DMS 273 (cell line): ENCODE measurements around the gene TMEM164.

Source experiments
- DNase-seq: peaks from one replicate; lab custom pipeline; 2025; ENCODE audit not compliant: unreplicated experiment; lab: John Stamatoyannopoulos, UW

TMEM164 gene

GRCh38 chrX:110003167-110004156 lies 548 bp downstream of the TMEM164 start:
- peak; percentile 61 for DNase-seq

GRCh38 chrX:110004215-110004614 lies 1.3 kb downstream of the TMEM164 start:
- peak; percentile 27 for DNase-seq

GRCh38 chrX:110004731-110005369 lies 1.9 kb downstream of the TMEM164 start:
- peak; percentile 28 for DNase-seq

DNA sequence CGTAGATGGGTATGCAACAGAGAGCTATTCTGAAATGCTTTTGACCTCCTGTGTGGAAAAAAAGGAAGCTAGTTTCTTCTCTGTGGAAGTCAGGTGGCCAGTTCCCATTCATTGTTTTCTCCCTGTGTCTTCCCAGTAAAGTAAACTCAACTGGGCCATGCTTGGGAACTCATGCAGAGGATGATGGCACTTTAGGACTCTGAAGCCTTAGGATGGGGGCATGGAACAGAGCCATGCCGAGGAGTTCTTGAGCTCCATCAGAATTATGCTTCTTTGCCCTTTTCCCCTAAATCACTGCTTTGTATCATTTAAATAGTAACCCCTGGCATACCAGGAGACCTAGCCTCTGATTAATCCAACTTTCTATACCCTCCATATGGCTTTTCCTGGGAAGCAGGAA lies 3.2 kb downstream of the TMEM164 start:
- DNase-seq, result no peak

DNA sequence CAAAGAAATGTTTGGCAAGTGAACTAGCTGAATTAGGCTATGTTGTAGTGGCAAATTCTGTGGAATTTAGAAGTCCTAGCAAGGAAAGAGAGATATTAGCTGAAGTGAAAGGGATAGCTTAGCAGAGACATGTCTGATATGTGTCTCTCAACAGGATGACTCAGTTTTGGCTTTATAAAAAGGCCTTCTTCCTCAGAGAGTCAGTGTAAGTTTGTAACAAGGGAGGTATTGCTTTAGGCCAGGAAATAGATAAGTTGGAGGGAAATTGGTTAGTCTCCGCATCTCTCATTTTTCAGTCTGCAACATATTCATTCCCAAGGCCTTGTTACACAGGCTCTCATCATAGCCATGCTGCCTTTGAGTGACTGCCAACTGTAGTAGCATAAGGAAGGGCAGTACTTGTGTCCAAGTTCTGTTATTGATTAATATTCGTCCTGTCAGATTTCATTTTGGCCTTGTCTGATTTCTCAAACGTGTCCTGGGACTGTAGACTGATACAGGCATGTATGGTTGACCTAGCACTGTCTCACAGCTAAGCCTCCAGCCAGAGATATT lies 4.0 kb downstream of the TMEM164 start:
- peak; percentile 20 for DNase-seq

DNA sequence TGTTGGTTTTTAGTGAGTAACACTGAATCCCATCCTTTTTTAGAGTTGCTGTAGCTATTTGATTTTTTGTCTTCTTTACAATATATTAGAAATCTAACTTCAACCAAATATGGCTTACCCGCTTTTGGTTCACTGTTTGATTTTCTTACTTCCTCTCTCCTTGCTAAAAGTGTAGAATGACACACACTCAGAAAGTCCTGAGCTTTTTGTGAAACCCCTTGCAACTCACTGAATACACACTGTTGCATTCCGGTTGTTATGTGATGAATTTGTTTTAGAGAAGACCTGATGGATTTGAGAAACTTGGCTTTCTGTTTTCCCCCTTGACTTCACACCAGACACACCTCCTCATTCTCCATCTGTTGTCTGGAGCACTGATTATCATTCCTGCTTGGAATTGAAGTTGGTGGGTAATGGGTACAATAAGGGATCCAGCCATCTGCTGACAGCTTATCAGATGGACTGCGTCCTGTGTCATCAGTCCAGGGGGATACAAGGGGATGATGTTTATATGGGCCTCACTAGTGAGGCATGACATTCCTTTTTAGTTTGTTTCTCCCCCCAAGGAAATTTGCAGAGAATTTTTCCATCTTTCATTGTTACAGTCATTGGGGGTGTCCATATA lies 5.2 kb downstream of the TMEM164 start:
- peak; percentile 48 for DNase-seq

GRCh38 chrX:110012818-110013485 lies 10.0 kb downstream of the TMEM164 start:
- DNase-seq, result no peak

DNA sequence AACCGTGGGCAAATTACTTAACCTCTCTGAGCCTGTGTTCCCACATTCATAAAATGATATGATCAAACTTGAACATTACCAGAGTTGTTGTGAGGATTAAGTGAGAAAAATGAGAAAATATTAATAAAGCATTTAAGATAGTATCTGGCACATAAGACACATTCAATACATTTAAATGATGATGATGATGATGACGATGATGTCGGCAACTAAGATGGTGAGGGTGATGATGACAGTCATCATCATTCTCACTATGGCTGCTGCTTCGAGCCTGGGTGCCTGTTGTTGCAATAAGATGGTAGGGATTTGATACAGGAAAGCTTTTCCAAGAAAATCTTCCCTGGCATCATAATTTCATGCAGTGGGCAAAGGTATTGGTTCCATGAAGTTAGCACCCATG lies 11.1 kb downstream of the TMEM164 start:
- DNase-seq, result no peak

DNA sequence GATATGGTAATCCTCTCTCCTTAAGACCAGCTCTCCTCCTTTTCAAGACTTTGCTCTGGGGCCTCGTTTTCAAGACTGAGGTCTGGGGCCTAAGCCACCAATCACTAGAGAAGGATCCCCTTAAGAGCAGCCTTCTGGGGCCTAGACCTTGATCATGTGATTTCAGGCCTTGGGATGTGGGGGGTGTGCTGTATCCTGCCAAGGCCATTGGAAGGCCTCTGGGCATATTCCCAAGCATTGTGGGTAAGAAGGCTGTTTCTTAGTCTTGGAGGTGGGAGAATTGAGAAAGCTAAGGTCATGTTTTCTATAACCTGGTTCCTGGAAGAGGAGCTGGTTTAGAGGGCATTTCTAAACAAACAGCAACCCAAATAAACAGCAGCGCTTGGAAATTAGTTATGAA lies 12.1 kb downstream of the TMEM164 start:
- DNase-seq, result no peak

GRCh38 chrX:110015915-110016314 lies 13.0 kb downstream of the TMEM164 start:
- DNase-seq, result no peak

DNA sequence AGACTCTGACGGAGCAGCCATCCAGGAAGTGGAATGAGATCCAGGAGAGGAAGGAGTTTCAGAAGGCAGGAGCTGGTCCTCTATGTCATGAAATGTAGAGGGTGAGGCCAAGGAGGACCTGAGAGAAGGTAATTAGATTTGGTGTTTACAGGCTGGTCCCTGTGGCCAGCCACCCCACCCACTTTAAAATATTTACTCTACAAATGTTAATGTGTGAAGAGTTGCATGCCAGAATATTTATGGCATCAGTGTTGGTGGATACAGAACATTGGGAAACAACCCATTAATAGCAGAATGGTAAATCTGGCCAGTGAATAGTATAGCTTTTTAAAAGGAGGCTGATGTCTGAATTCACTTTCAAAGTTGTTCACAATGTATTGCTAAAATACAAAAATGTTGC lies 17.6 kb downstream of the TMEM164 start:
- no peak for DNase-seq

GRCh38 chrX:110021258-110022022 lies 18.5 kb downstream of the TMEM164 start:
- no peak for DNase-seq

- DNase-seq, result no peak
Measured at GRCh38 chrX:110022599-110023448, 19.9 kb downstream of the TMEM164 start.

DNA sequence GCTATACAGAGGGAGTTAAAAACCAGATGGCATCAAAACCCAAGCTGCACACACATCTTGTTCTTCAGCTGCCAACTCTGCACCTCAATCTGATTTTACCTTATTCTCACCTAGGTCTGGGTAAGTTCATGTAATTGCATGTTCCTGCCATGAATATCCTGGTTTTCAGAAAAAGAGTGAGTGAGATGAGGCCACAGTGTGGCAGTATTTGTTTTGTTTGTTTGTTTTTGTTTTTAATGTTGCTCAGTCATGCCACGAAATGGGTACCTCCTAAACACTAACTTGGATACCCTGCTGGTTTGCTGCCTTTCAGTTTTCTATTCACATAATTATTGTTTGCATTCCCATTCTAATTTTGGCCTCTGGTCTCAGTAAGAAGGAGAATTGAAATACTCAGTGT lies 22.5 kb downstream of the TMEM164 start:
- no peak for DNase-seq

- no peak for DNase-seq
Measured at GRCh38 chrX:110026099-110026844, 23.4 kb downstream of the TMEM164 start.

GRCh38 chrX:110032534-110033147 lies 29.7 kb downstream of the TMEM164 start:
- no peak for DNase-seq

GRCh38 chrX:110034036-110034435 lies 31.1 kb downstream of the TMEM164 start:
- no peak for DNase-seq
